ENCODE results near the gene ATG101. TPM values are rescaled to one million over a fixed set of nuclear protein-coding genes. Genes with fewer than 3 reads are reported as not detected.
A peak's percentile ranks its signal among the peaks of the same experiment; 100 is the strongest.

The ATG101 gene
- total RNA-seq, 1 experiment from 2014 or later = 78.6 TPM

DNA sequence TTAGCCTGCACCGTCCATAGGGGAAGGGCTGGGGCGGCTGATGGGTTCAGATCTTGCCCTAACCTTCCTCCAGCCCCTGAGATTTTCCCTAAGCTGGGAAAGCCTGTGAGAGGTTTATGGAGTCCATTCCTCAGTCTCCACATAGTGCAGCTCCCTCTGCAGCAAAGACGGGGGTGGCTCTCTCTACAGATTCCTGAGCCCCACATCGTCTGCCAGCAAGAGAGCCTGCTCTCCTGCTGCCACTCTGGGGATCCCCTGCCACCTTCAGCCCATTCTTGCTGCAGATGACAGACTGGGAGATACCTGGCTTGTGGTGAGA, 12.8 kb downstream of the ATG101 start:
- Histone ChIP-seq H3K4me3 (no peak overlapping the region), H3K27ac (no peak overlapping the region), H3K9me3 (replicated peaks) (no peaks in the 10 kb centered on the region), H3K27me3 (replicated peaks) (no peaks in the 10 kb centered on the region), H3K4me1 (replicated peaks) (no peaks in the 10 kb centered on the region), H3K36me3 (peaks cover 15% of the 10 kb centered on the region)
- no peak for DNase-seq (ENCODE audit: low read depth in 1 of 2, low spot score in 2 of 2)

DNA sequence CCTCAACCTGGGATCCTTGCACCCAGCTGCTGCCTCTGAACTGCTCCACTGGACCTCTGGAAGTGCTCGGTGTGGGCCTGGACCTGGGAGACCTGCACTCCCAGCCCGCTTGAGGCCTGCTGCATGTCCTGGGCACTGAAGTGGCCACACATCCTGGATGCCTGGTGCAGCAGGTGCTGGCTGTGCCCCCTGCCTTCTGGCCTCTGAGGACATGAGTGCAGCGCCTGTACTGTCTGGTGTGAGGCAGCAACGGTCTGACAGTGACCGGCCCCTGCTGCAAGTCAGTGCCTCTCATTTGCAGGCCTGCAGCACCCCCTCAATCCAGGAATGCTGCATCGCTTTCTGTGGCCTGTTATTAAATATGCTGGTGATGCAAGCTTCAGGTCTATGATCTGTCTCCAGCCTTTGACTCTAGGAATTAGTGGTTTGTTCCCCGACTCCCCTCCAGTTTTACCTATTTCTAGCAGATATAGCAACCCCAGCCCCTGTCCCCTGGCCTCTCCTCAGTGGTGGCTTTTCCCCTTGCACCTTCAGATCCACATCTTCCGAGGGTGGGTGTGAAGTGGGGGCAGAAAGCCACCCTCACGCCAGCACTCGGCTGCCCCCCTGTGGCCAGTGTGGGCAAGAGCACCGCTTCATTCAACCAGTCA, 13.3 kb downstream of the ATG101 start:
- H3K27ac ChIP-seq = no peak overlapping the region
- H3K4me3 ChIP-seq = no peak overlapping the region
- DNase-seq (ENCODE audit: low read depth in 1 of 2, low spot score in 2 of 2) = peak; percentile 50 to 63
- H3K9me3 ChIP-seq (replicated peaks) = no peaks in the 10 kb centered on the region
- no peaks in the 10 kb centered on the region for H3K4me1 ChIP-seq (replicated peaks)
- H3K27me3 ChIP-seq (replicated peaks) = no peaks in the 10 kb centered on the region
- peaks cover 10% of the 10 kb centered on the region for H3K36me3 ChIP-seq

DNA sequence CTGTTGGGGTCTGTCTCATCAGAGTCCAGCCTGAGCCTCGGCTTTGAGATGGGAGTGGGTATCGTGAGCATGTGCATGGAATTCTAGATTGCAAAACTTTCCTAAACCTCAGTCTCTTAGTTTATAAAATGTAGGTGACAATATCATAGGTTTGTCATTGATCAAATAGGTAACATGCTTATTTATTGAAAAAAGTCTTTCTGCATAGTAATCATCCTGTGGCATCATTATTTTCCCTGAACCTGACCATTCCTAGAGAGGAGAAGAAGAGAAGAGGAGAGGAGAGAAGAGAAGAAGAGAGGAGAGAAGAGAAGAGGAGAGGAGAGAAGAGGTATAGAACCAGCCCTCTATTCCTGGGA, 13.8 kb downstream of the ATG101 start:
- H3K9me3 ChIP-seq (replicated peaks) = no peaks in the 10 kb centered on the region
- peaks cover 7% of the 10 kb centered on the region for H3K36me3 ChIP-seq
- H3K27me3 ChIP-seq (replicated peaks) = no peaks in the 10 kb centered on the region
- H3K4me1 ChIP-seq (replicated peaks) = no peaks in the 10 kb centered on the region
- DNase-seq (ENCODE audit: low read depth in 1 of 2, low spot score in 2 of 2) = no peak
- H3K4me3 ChIP-seq = no peak overlapping the region
- H3K27ac ChIP-seq = no peak overlapping the region

DNA sequence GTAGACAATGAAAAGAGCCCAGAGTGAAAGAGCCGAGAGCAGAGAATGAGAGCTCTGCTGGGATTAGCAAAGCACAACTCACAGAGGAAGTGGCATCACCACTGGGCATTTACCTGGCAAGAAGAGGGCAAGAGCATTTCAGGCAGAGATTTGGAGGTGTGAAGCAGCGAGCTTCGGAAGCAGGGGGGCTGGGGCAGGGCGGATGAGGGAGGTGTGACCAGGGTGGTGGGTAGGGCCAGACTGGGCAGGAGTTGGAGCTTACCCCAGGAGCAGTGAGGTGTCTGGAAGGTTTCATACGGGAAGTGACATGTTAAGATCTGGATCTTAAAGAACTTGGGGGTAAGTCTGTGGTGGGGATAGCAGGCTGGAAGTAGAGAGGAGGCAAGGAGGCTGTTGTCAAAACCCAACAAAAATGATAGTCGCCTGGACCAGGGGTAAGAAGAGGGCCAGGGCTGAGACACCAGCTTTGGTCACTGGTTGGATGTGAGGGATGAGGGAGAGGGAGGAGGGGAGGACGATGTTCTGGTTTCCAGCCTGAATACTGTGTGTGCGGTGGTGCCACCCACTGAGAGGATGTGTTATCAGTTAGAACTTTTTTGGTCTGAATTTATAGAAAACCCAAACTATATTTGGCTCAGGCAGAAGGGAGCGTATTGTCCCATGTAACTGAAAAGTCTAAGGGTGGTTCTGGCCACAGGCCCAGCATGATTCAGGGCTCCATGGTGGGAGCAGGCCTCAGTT, 14.9 kb downstream of the ATG101 start:
- Histone ChIP-seq H3K27me3 (replicated peaks) (0 out of 2 replicates have a peak, but pooled peaks cover 2% of the 10 kb centered on the region), H3K27ac (no peak overlapping the region), H3K4me1 (replicated peaks) (no peaks in the 10 kb centered on the region), H3K4me3 (no peak overlapping the region), H3K36me3 (no peaks in the 10 kb centered on the region), H3K9me3 (replicated peaks) (no peaks in the 10 kb centered on the region)
- no peak for DNase-seq (ENCODE audit: low read depth in 1 of 2, low spot score in 2 of 2)

DNA sequence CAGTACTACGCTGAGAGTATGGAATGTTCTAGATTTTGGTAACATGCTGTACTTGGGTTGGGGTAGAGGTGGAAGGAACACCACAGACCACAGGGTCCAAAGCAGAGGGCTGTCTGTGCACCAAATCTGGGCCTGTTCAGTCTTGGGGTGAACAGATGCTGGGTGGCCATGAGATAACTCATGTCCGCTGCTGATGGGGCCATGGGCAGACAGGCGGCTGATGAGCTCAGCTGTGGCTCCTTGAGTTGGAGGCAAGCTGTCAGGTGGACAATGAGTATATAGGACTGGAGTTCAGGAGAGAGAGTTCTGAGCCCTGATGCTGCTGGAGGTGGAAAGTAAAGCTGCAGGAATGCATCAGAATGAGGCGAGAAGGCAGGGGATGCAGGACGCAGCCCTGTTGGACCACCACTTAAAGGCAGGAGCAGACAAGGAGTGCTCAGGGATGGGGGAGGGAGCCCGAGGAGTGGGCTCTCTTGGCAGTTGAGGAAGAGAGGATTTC, 16.0 kb downstream of the ATG101 start:
- Histone ChIP-seq H3K4me1 (replicated peaks) (no peaks in the 10 kb centered on the region), H3K4me3 (no peak overlapping the region), H3K36me3 (no peaks in the 10 kb centered on the region), H3K27me3 (replicated peaks) (0 out of 2 replicates have a peak, but pooled peaks cover 3% of the 10 kb centered on the region), H3K27ac (no peak overlapping the region), H3K9me3 (replicated peaks) (no peaks in the 10 kb centered on the region)
- no peak for DNase-seq (ENCODE audit: low read depth in 1 of 2, low spot score in 2 of 2)

DNA sequence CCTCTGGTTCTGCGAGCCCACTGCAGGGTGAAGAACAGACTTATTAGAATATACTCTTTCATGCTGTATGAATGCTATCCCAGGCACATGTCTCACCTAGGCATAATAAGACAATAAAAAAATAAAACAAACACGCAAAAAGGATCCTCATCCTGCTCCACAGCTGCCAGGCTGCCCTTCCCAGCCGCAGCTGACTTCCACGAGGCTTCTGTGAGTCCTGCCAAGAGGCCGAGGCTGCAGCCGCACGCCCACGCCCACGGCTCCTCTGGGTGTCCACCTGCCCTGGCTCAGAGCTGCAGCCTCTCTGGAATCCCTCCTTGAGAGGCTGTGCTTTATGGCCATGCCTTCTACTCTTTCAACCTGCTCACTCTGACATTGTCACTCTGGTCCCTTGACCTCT, 16.6 kb downstream of the ATG101 start:
- H3K36me3 ChIP-seq = no peaks in the 10 kb centered on the region
- H3K27me3 ChIP-seq (replicated peaks) = 0 out of 2 replicates have a peak, but pooled peaks cover 7% of the 10 kb centered on the region
- H3K4me3 ChIP-seq = no peak overlapping the region
- H3K27ac ChIP-seq = no peak overlapping the region
- no peaks in the 10 kb centered on the region for H3K4me1 ChIP-seq (replicated peaks)
- H3K9me3 ChIP-seq (replicated peaks) = no peaks in the 10 kb centered on the region
- DNase-seq (ENCODE audit: low read depth in 1 of 2, low spot score in 2 of 2) = no peak

DNA sequence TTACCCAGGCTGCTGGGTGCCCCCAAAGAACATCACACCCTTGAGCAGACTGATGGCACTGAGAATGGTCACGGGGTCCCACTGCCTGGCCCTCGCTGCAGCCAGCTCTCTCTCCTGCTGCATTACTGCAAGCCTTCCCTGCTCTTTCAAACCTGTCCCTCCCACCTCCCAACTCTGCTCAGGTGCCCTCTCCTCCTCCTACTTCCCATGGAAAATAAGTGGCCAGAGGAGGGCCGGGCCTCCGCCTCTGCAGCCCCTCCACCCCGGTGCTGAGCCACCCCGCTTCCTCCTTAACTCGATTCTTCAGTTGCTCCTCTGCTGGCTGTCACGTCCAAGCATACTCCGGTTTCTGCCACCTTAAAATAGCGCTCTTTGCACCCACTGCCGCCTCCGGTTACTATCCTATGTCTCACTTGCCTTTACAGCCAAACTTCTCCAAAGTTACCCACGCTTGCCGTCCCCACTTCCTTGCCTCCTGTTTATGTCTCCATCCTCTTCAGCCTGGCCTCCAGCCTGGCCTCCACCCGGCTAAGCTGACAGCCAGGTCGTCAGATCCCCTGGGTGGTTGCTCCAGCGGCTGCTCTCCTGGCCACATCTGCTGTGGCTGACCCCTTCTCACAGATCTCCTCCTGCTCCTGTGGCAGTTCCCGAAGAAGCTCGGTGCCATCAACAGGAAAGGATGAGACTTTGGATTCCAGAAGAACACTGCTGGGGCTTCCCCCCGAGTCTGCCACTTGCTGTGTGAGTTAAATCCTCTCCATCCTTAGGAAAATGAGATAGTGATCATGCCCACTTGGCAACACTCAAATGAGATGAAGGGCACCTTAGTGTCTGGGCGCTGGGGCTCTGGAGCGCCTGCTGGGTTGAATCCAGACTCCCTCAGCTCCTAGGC, 17.4 kb downstream of the ATG101 start:
- Histone ChIP-seq H3K4me1 (replicated peaks) (no peaks in the 10 kb centered on the region), H3K4me3 (no peak overlapping the region), H3K27ac (no peak overlapping the region), H3K27me3 (replicated peaks) (peaks cover 14% of the 10 kb centered on the region; the same call in 1 of the 2 replicates), H3K36me3 (no peaks in the 10 kb centered on the region), H3K9me3 (replicated peaks) (no peaks in the 10 kb centered on the region)
- no peak for DNase-seq (ENCODE audit: low read depth in 1 of 2, low spot score in 2 of 2)

DNA sequence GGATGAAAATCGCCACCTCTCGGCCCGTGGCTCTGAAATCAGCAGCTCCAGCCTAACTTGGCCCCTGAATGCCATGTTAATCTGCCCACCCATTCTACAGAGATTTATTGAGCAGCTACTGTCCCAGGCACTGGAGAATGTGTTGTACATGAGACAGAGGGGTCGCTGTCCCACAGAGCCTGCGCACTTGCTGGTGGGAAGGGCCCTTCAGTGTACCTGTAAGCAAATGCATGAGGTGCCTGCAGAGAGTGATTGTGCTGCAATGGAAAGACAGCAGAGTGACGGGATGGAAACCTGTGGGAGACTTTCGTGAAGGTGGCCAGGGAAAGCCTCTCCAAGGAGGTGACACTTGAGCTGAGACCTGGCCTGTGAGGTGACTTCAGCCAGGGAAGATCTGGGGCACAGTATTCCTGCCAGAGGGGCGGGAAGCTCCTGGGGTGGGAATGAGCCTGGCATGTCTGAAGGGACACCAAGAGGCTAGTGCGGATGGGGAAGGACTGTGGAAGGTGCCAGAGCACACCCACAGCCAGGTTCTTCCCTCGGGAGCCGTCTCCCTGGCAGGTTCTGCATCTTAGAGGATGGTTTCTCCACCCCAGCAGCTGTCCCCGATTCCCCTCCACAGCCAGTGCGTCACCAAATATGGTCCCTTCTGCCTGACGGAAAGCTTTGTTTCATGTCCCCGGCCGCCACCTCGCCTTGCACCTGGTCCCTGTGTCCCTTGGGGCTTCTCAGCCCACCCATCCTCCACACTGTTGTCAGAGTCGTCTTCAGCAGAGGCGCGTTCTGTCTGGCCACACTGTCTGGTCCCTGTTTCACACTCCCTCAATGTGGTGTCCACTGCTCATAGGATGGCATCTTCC, 18.4 kb downstream of the ATG101 start:
- DNase-seq (ENCODE audit: low read depth in 1 of 2, low spot score in 2 of 2) = no peak
- Histone ChIP-seq H3K4me1 (replicated peaks) (no peaks in the 10 kb centered on the region), H3K9me3 (replicated peaks) (no peaks in the 10 kb centered on the region), H3K36me3 (no peaks in the 10 kb centered on the region), H3K4me3 (no peak overlapping the region), H3K27me3 (replicated peaks) (peaks cover 18% of the 10 kb centered on the region; the same call in 1 of the 2 replicates), H3K27ac (no peak overlapping the region)

DNA sequence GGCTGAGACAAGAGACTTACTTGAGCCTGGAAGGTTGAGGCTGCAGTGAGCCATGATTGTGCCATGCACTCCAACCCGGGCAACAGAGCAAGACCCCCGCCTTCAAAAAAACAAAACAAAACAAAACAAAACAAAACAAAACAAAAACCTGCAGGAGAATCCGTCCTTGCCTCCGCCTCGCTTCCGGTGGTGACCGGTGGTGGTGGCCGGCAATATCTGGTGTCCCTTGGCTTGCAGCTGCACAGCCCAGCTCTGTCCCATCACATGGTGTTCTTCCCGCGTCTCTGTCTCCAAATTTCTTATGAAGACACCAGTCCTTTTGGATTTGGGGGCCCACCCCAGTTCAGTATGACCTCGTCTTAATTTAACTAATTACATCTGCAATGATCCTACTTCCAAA, 19.7 kb downstream of the ATG101 start:
- no peak overlapping the region for H3K27ac ChIP-seq
- no peaks in the 10 kb centered on the region for H3K9me3 ChIP-seq (replicated peaks)
- DNase-seq (ENCODE audit: low read depth in 1 of 2, low spot score in 2 of 2) = no peak
- H3K4me3 ChIP-seq = no peak overlapping the region
- no peaks in the 10 kb centered on the region for H3K4me1 ChIP-seq (replicated peaks)
- H3K36me3 ChIP-seq = no peaks in the 10 kb centered on the region
- H3K27me3 ChIP-seq (replicated peaks) = peaks cover 18% of the 10 kb centered on the region; the same call in 1 of the 2 replicates

DNA sequence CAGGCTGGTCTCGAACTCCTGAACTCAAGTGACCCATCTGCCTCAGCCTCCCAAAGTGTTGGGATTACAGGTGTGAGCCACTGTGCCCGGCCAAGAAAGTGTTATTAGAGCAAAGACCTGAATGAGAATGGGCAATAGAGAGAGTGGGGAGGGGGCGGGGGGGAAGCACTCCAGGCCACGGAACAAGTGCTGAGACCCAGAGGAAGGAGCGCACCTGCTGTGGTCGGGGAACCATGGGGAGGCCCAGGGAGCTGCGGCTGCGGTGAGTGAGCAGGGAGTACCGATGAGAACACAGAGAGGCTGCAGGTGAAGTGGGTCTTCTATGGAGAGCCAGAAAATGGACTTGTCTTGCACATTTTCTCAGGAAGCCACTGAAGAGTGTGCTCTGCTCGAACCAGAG, 20.5 kb downstream of the ATG101 start:
- no peak for DNase-seq (ENCODE audit: low read depth in 1 of 2, low spot score in 2 of 2)
- H3K27me3 ChIP-seq (replicated peaks) = peaks cover 18% of the 10 kb centered on the region; the same call in 1 of the 2 replicates
- no peak overlapping the region for H3K27ac ChIP-seq
- H3K9me3 ChIP-seq (replicated peaks) = no peaks in the 10 kb centered on the region
- H3K4me1 ChIP-seq (replicated peaks) = no peaks in the 10 kb centered on the region
- H3K4me3 ChIP-seq = no peak overlapping the region
- H3K36me3 ChIP-seq = no peaks in the 10 kb centered on the region

DNA sequence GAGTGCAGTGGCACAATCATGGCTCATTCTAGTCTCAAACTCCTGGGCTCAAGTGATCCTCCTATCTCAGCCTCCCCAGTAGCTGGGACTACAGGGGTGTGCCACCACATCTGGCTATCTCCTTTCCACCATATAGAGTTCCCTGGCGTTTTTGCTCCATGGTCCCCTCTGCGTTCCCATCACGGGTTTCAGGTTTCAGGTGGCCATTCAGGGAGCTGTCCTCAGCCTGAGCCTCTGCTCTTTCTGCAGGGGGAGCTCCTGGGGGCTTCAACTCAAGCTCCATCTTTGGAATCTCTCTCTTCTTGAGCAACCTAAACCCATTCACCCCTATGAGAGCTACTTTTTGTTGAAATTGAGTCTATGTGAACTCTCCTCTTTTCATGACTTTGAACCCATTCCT, 21.3 kb downstream of the ATG101 start:
- H3K27ac ChIP-seq = no peak overlapping the region
- H3K4me3 ChIP-seq = no peak overlapping the region
- no peaks in the 10 kb centered on the region for H3K36me3 ChIP-seq
- H3K27me3 ChIP-seq (replicated peaks) = peaks cover 18% of the 10 kb centered on the region; the same call in 1 of the 2 replicates
- DNase-seq (ENCODE audit: low read depth in 1 of 2, low spot score in 2 of 2) = no peak
- H3K9me3 ChIP-seq (replicated peaks) = no peaks in the 10 kb centered on the region
- no peaks in the 10 kb centered on the region for H3K4me1 ChIP-seq (replicated peaks)

DNA sequence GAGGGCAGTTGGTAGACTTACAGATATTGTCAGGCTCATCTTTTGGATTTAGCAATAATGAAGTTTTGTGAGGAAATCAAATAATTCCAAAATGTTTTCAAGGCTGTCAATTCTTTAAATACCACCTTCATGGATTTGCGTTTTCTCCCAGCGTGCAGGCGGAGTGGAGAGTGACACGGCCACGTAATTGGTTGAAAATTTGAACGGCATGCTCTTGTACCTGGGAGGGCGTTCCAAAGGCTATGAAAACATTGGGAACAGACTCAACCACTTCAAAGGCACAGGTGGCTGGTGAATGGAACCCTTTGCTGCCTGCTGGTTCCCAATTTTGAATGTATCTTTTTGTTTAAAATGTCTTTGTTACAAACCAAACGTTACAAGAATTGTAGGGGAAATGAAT, 22.1 kb downstream of the ATG101 start:
- Histone ChIP-seq H3K9me3 (replicated peaks) (no peaks in the 10 kb centered on the region), H3K27ac (no peak overlapping the region)

DNA sequence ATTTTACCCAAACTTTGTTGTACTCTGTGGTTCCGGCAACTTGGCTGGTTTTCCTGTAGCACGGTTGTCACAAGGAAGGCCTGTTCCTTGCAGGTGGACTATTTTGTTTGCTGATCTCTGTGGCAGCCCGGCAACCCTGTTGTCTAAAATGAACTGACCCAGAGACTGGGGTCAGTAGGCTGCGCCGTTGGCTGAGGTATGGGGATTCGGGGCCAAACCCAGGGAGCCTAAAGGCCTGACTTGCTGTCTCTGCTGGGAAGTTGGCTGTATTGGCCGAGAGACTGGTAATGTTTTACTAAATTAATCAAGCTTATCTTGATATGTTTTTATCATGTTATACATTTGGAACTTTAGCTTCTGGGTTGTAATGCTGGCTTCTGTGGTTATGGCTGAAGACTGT, 23.6 kb downstream of the ATG101 start:
- H3K4me1 ChIP-seq (replicated peaks) = no peaks in the 10 kb centered on the region
- H3K27ac ChIP-seq = no peak overlapping the region
- no peaks in the 10 kb centered on the region for H3K36me3 ChIP-seq
- H3K27me3 ChIP-seq (replicated peaks) = peaks cover 18% of the 10 kb centered on the region; the same call in 1 of the 2 replicates
- DNase-seq (ENCODE audit: low read depth in 1 of 2, low spot score in 2 of 2) = no peak
- no peaks in the 10 kb centered on the region for H3K9me3 ChIP-seq (replicated peaks)
- no peak overlapping the region for H3K4me3 ChIP-seq

More for the DNA sequence above, 22.1 kb downstream of the ATG101 start:
- Histone ChIP-seq H3K27me3 (replicated peaks) (peaks cover 18% of the 10 kb centered on the region; the same call in 1 of the 2 replicates), H3K4me1 (replicated peaks) (no peaks in the 10 kb centered on the region), H3K4me3 (no peak overlapping the region), H3K36me3 (no peaks in the 10 kb centered on the region)
- DNase-seq (ENCODE audit: low read depth in 1 of 2, low spot score in 2 of 2) = no peak

Data from SJSA1 (cell line).